T-helper 2 cell treated with Interferon-gamma antibody and Interleukin-4, amounts not matched to agents 5 μg/mL and 100 μg/mL, for 36 hours (primary cell): ENCODE results near the gene CD40.

Experiments
- DNase-seq: peaks from one replicate; pipeline ENCODE4 v3.0.0; 2021; ENCODE audit warnings: low spot score
- H3K27ac Mint-ChIP-seq: one replicate; pipeline ENCODE4 v1.8.0; 2021; ENCODE audit warnings: mild to moderate bottlenecking, mixed read lengths
- H3K27me3 Mint-ChIP-seq: one replicate; pipeline ENCODE4 v1.8.0; 2021; ENCODE audit warnings: low read depth, mixed read lengths
- H3K36me3 Mint-ChIP-seq: one replicate; pipeline ENCODE4 v1.8.0; 2021; ENCODE audit warnings: low read depth, mixed read lengths
- H3K4me1 Mint-ChIP-seq: one replicate; pipeline ENCODE4 v1.8.0; 2021; ENCODE audit warnings: low read depth, mixed read lengths
- H3K4me3 Mint-ChIP-seq: one replicate; pipeline ENCODE4 v1.8.0; 2022; ENCODE audit warnings: mild to moderate bottlenecking, moderate library complexity, mixed read lengths
- H3K9me3 Mint-ChIP-seq: one replicate; pipeline ENCODE4 v1.8.0; 2021; ENCODE audit warnings: mixed read lengths

The CD40 gene

GRCh38 chr20:46173652-46174468 lies 55.7 kb downstream of the CD40 start:
- no peaks in the 10 kb centered on the region for H3K4me1 Mint-ChIP-seq
- no peak overlapping the region for H3K27ac Mint-ChIP-seq
- no peak for DNase-seq
- H3K27me3 Mint-ChIP-seq: peaks cover 40% of the 10 kb centered on the region
- H3K9me3 Mint-ChIP-seq: no peaks in the 10 kb centered on the region
- no peaks in the 10 kb centered on the region for H3K36me3 Mint-ChIP-seq
- H3K4me3 Mint-ChIP-seq: no peak overlapping the region

GRCh38 chr20:46174469-46175126 lies 56.5 kb downstream of the CD40 start:
- peaks cover 45% of the 10 kb centered on the region for H3K27me3 Mint-ChIP-seq
- no peaks in the 10 kb centered on the region for H3K4me1 Mint-ChIP-seq
- no peak overlapping the region for H3K27ac Mint-ChIP-seq
- H3K36me3 Mint-ChIP-seq: no peaks in the 10 kb centered on the region
- H3K9me3 Mint-ChIP-seq: no peaks in the 10 kb centered on the region
- H3K4me3 Mint-ChIP-seq: no peak overlapping the region
- DNase-seq: peak; percentile 46

- H3K36me3 Mint-ChIP-seq: no peaks in the 10 kb centered on the region
- H3K9me3 Mint-ChIP-seq: no peaks in the 10 kb centered on the region
- no peaks in the 10 kb centered on the region for H3K4me1 Mint-ChIP-seq
- no peak overlapping the region for H3K27ac Mint-ChIP-seq
- no peak for DNase-seq
- H3K27me3 Mint-ChIP-seq: peaks cover 47% of the 10 kb centered on the region
- H3K4me3 Mint-ChIP-seq: no peak overlapping the region
Observed at GRCh38 chr20:46175127-46175494, 57.0 kb downstream of the CD40 start.

DNA sequence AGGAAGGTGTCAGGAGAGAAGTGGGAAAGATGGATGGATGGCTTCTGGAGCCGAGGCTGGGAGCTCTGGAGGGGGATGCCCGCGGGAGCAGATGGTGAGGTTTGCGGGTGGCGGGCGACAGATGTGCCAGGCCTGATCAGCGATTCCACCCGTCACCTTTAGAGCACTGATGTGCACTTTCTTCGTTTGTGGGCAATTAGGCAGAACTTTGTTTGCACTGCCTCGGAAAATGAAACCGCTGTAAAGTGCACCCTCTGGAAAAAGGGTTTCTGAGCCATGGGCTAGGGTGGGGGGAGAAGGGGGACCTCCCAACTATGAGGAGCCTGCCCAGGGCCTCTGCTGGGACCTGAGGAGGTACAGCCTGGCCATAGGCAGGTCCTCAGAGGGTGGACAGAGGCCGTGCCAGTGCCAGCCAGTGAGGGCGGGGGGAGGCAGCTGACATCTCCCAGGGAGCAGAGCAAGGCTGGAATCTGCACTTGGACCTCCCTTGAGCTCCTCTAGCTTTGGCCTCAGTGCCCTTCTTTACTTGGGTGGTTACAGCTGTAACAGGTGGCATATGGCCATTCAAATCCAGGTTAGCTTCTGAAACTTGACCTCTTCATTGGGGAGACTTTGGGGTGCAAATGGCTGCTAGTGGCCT lies 58.7 kb downstream of the CD40 start:
- H3K27me3 Mint-ChIP-seq: peaks cover 42% of the 10 kb centered on the region
- H3K36me3 Mint-ChIP-seq: no peaks in the 10 kb centered on the region
- H3K4me1 Mint-ChIP-seq: no peaks in the 10 kb centered on the region
- no peaks in the 10 kb centered on the region for H3K9me3 Mint-ChIP-seq
- no peak overlapping the region for H3K4me3 Mint-ChIP-seq
- no peak for DNase-seq
- no peak overlapping the region for H3K27ac Mint-ChIP-seq

DNA sequence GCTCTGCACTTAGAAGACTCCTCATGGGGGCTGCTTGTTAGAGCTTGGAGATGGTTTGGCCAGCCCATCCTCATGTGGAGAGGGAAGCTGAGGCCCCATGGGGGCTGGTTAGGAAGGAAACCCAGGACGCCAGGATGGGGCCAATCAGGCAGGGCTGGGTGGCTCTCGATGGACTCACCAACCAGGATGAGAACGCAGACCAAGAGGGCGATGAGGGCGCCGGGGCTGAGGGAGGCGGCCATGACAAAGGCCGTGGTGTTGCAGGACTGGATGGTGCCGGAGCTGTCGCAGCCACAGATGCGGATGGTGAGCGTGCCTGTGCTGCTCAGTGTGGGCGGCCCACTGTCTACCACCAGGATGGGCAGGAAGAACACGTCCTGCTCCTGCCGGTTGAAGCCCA lies 59.7 kb downstream of the CD40 start:
- Mint-ChIP-seq H3K4me1 (no peaks in the 10 kb centered on the region), H3K4me3 (no peak overlapping the region), H3K27me3 (peaks cover 36% of the 10 kb centered on the region), H3K36me3 (no peaks in the 10 kb centered on the region), H3K9me3 (no peaks in the 10 kb centered on the region), H3K27ac (no peak overlapping the region)
- no peak for DNase-seq

- DNase-seq: no peak
- Mint-ChIP-seq H3K4me3 (no peak overlapping the region), H3K27me3 (peaks cover 26% of the 10 kb centered on the region), H3K27ac (no peak overlapping the region), H3K36me3 (no peaks in the 10 kb centered on the region), H3K9me3 (no peaks in the 10 kb centered on the region), H3K4me1 (no peaks in the 10 kb centered on the region)
Observed at GRCh38 chr20:46178891-46179290, 60.8 kb downstream of the CD40 start.
